ENCODE data around the gene IQCB1. TPM values are rescaled to one million over a fixed set of nuclear protein-coding genes. Genes with fewer than 3 reads are reported as not detected.

IQCB1 gene
- total RNA-seq, 2 experiments from 2014 or later = 45.4 to 51.6 TPM

DNA sequence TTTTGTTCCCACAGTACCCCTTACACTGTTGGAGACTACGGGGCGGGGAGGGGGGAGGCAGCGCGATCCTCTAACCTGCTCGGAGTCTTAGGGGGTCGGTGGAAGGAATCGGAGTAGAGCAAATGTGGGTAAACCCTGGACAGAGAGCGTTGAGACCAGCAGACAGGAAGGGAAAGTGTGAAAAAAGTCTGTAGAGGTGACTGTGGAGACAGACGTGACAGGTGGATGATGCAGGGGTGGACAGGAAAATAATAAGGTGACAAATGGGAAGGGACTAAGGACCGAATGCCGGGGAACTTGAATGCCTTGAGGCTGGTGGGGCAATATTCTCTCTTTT lies 573 bp upstream of the IQCB1 start:
- no peaks in the 10 kb centered on the region for H3K27me3 Mint-ChIP-seq
- ChIA-PET CTCF (no interaction called here), POLR2A (interaction anchor here (1.0 to 1.3 kb wide), 3 partner anchors 13 to 289 kb away, joined by 3 to 5 read pairs (median 3); no protein-coding TSS in a partner anchor)
- H3K27ac Mint-ChIP-seq = peak overlapping the region; percentile 89
- peaks cover 36% of the 10 kb centered on the region for H3K36me3 Mint-ChIP-seq (ENCODE audit: low read depth)
- H3K4me1 Mint-ChIP-seq (ENCODE audit: low read depth) = peaks cover 45% of the 10 kb centered on the region
- no peak for DNase-seq
- H3K9me3 Mint-ChIP-seq = no peaks in the 10 kb centered on the region
- intact Hi-C loops (cut with micrococcal nuclease) = loop anchor here (2.0 to 5.0 kb wide), 2 partner anchors 262 to 289 kb away; no protein-coding TSS in a partner anchor
- TF ChIP-seq, protein P1, sequence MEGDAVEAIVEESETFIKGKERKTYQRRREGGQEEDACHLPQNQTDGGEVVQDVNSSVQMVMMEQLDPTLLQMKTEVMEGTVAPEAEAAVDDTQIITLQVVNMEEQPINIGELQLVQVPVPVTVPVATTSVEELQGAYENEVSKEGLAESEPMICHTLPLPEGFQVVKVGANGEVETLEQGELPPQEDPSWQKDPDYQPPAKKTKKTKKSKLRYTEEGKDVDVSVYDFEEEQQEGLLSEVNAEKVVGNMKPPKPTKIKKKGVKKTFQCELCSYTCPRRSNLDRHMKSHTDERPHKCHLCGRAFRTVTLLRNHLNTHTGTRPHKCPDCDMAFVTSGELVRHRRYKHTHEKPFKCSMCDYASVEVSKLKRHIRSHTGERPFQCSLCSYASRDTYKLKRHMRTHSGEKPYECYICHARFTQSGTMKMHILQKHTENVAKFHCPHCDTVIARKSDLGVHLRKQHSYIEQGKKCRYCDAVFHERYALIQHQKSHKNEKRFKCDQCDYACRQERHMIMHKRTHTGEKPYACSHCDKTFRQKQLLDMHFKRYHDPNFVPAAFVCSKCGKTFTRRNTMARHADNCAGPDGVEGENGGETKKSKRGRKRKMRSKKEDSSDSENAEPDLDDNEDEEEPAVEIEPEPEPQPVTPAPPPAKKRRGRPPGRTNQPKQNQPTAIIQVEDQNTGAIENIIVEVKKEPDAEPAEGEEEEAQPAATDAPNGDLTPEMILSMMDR (IDR thresholded peaks at IDR 0.05) = no peak
- no peak for ATAC-seq
- H3K4me3 Mint-ChIP-seq = peak overlapping the region; percentile 85

- Mint-ChIP-seq H3K27ac (peak overlapping the region; percentile 89), H3K4me3 (peak overlapping the region; percentile 85), H3K9me3 (no peaks in the 10 kb centered on the region), H3K27me3 (no peaks in the 10 kb centered on the region), H3K4me1 (ENCODE audit: low read depth) (peaks cover 47% of the 10 kb centered on the region), H3K36me3 (ENCODE audit: low read depth) (peaks cover 36% of the 10 kb centered on the region)
- ATAC-seq (no peak), DNase-seq (peak; percentile 7)
- TF ChIP-seq, protein P1 (IDR thresholded peaks at IDR 0.05) = no peak
- POLR2A ChIA-PET = interaction anchor here (0.6 to 1.3 kb wide), 4 partner anchors 12 to 437 kb away, joined by 3 read pairs; no protein-coding TSS in a partner anchor
- intact Hi-C loops (cut with micrococcal nuclease) = loop anchor here (2.0 kb wide), 1 partner anchor 287 kb away; no protein-coding TSS in a partner anchor
- CTCF ChIA-PET = no interaction called here
Observed at GRCh38 chr3:121834157-121834670, 646 bp downstream of the IQCB1 start.

DNA sequence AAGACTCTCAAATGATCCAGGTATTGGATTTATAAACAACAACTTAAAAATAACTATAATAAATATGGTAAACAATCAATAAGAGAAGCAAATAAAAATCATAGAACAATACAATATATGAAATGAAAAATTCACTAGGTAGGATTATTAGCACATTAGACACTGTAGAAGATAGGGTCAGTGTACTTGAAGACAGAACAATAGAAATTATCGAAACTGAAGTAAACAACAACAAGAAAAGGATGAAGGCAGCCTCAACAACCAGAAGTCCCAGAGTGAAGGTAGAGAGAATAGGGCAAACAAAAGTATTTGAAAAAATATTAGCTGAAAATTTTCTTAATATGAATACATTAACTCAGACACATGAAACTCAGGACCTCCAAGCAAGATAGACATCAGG lies 11.9 kb downstream of the IQCB1 start:
- no peak for DNase-seq
- Mint-ChIP-seq H3K9me3 (peaks cover 10% of the 10 kb centered on the region), H3K27ac (no peak overlapping the region), H3K4me1 (ENCODE audit: low read depth) (peaks cover 34% of the 10 kb centered on the region), H3K36me3 (ENCODE audit: low read depth) (peaks cover 84% of the 10 kb centered on the region), H3K4me3 (no peak overlapping the region), H3K27me3 (no peaks in the 10 kb centered on the region)
- CTCF ChIA-PET = no interaction called here
- TF ChIP-seq, protein P1 (IDR thresholded peaks at IDR 0.05) = no peak
- ATAC-seq = no peak
- intact Hi-C loops (cut with micrococcal nuclease) = no loop called here
- POLR2A ChIA-PET = interaction anchor here (0.7 kb wide), 1 partner anchor 12 kb away, joined by 3 read pairs; the partner anchor contains the start of genes EAF2 and IQCB1

DNA sequence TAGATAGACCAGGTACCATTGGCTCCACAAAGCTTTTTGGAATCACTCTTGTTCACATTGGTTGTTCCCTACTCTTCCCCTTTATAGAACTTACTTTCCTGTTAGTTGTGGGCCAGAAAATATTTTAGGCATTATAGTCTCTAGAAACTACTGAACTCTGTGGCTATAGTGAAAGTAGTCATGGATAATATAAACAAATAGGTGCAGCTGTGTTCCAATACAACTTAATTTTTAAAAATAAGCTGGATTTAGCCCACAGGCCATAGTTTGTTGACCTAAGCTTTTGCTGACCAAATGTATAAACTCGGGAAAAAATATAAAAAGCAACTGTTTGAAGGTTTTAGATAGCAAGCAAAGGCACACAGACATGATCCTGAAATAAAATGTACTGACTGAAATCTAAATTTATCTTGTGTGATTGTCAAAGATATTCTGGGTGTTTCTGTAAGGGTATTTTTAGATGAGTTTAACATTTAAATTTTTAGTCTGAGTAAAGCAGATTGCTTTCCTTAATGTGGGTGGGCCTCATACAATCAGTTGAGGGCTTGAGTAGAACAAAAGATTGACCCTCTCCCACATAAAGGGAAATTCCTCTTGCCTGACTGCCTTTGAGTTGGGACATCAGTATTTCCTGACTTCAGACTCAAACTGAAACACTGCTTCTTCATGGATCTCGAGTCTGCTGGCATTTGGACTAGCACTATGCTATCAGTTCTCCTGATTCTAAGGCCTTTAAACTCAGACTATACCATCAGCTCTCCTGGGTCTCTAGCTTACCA lies 13.2 kb downstream of the IQCB1 start:
- DNase-seq = no peak
- intact Hi-C loops (cut with micrococcal nuclease) = no loop called here
- no peak overlapping the region for H3K27ac Mint-ChIP-seq
- TF ChIP-seq, protein P1 (IDR thresholded peaks at IDR 0.05) = no peak
- peaks cover 83% of the 10 kb centered on the region for H3K36me3 Mint-ChIP-seq (ENCODE audit: low read depth)
- H3K9me3 Mint-ChIP-seq = peaks cover 15% of the 10 kb centered on the region
- no peak for ATAC-seq
- no peaks in the 10 kb centered on the region for H3K27me3 Mint-ChIP-seq
- H3K4me1 Mint-ChIP-seq (ENCODE audit: low read depth) = peaks cover 42% of the 10 kb centered on the region
- CTCF ChIA-PET = interaction anchor here (1.4 kb wide), 1 partner anchor 11 kb away, joined by 4 read pairs; no protein-coding TSS in a partner anchor
- H3K4me3 Mint-ChIP-seq = no peak overlapping the region
- POLR2A ChIA-PET = interaction anchor here (0.6 kb wide), 1 partner anchor 14 kb away, joined by 4 read pairs; no protein-coding TSS in a partner anchor

- Mint-ChIP-seq H3K27ac (no peak overlapping the region), H3K9me3 (peaks cover 21% of the 10 kb centered on the region), H3K27me3 (no peaks in the 10 kb centered on the region), H3K4me3 (no peak overlapping the region), H3K4me1 (ENCODE audit: low read depth) (peaks cover 53% of the 10 kb centered on the region), H3K36me3 (ENCODE audit: low read depth) (peaks cover 84% of the 10 kb centered on the region)
- ChIA-PET POLR2A (no interaction called here), CTCF (no interaction called here)
- no peak for ATAC-seq
- no peak for DNase-seq
- TF ChIP-seq, protein P1 (IDR thresholded peaks at IDR 0.05) = no peak
- intact Hi-C loops (cut with micrococcal nuclease) = no loop called here
Observed at GRCh38 chr3:121819236-121819635, 15.6 kb downstream of the IQCB1 start.

All from activated CD8-positive, alpha-beta T cell treated with anti-CD3 and anti-CD28 coated beads for 36 hours (primary cell).